ENCODE measurements around the gene TTLL9.

DNA sequence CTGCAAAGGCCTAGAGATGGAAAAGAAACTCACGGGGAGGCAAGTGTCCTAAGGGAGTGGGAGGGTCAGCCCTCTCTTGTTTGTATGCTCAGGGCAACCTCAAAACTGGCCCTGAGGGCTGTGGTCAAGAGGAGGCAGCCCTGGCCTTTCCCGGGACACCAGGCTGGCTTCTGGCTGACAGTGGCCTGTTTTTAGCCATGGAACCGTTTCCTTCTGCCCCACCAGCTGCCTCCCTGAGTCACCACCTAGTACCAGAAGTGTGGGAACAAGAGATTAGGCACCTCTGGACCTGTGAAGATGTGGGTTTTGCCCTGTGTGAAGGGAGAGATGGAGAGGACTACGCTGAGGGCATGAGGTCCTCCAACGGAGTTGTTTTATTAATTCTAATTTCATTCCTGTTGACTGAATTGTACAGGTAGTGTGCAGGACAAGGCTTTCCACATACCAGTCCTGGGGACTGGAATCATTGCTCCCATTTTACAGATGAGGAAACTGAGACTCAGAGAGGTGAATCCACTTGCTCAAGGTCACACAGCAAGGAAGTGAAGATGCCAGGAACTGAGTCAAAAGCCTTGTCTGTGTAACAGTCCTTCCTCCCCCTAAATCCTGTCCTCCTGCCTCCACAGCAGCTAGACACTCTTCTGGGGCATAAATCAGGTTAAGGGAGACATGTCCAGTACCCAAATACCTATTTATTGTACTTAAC lies 30.5 kb upstream of the TTLL9 start:
- TF ChIP-seq, protein P1, sequence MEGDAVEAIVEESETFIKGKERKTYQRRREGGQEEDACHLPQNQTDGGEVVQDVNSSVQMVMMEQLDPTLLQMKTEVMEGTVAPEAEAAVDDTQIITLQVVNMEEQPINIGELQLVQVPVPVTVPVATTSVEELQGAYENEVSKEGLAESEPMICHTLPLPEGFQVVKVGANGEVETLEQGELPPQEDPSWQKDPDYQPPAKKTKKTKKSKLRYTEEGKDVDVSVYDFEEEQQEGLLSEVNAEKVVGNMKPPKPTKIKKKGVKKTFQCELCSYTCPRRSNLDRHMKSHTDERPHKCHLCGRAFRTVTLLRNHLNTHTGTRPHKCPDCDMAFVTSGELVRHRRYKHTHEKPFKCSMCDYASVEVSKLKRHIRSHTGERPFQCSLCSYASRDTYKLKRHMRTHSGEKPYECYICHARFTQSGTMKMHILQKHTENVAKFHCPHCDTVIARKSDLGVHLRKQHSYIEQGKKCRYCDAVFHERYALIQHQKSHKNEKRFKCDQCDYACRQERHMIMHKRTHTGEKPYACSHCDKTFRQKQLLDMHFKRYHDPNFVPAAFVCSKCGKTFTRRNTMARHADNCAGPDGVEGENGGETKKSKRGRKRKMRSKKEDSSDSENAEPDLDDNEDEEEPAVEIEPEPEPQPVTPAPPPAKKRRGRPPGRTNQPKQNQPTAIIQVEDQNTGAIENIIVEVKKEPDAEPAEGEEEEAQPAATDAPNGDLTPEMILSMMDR (IDR thresholded peaks at IDR 0.05), result no peak
- no peak for TF ChIP-seq POLR2A (IDR thresholded peaks at IDR 0.05)

Data from thyroid gland (tissue), 4 donors.